Mucosa of gallbladder (tissue), 1 donor: ENCODE data around the gene OSBP2. TPM values are rescaled to one million over a fixed set of nuclear protein-coding genes. Genes with fewer than 3 reads are reported as not detected.
"Not testable (repeated sequence)": the region's sequence is repeated elsewhere in the genome, so short reads cannot be mapped to it uniquely, and the experiment has no call there.

Source experiments
- DNase-seq: peaks from one replicate; pipeline ENCODE4 v3.0.0-alpha.2; 2020; ENCODE audit warnings: low spot score
- total RNA-seq: library from RNA; stranded (reverse); gene quantifications from one replicate; pipeline ENCODE4 v1.2.1, GENCODE V29; 2021
- donor health status: DM: no; HTN: no; CAD: no.

Gene OSBP2
- total RNA-seq, 1 donor from 2014 or later, result 10.4 TPM

GRCh38 chr22:30754971-30755758 lies 60.5 kb downstream of the OSBP2 start:
- peak; percentile 56 for DNase-seq

GRCh38 chr22:30755759-30756124 lies 61.1 kb downstream of the OSBP2 start:
- DNase-seq, result no peak

GRCh38 chr22:30763815-30764673 lies 69.4 kb downstream of the OSBP2 start:
- peak; percentile 49 for DNase-seq

- DNase-seq, result no peak
These were observed 73.0 kb downstream of the OSBP2 start for GRCh38 chr22:30767661-30768060.

GRCh38 chr22:30770716-30771115 lies 76.0 kb downstream of the OSBP2 start:
- no peak for DNase-seq

GRCh38 chr22:30773919-30774318 lies 79.2 kb downstream of the OSBP2 start:
- DNase-seq, result no peak

- DNase-seq, result no peak
These were observed 79.9 kb downstream of the OSBP2 start for GRCh38 chr22:30774566-30774965.

GRCh38 chr22:30776476-30776875 lies 81.8 kb downstream of the OSBP2 start:
- DNase-seq, result no peak

GRCh38 chr22:30777146-30777545 lies 82.5 kb downstream of the OSBP2 start:
- not testable (repeated sequence) for DNase-seq

GRCh38 chr22:30777587-30777986 lies 82.9 kb downstream of the OSBP2 start:
- DNase-seq, result no peak

GRCh38 chr22:30778261-30778660 lies 83.6 kb downstream of the OSBP2 start:
- DNase-seq, result no peak

- no peak for DNase-seq
These were observed 85.4 kb downstream of the OSBP2 start for GRCh38 chr22:30780026-30780425.

GRCh38 chr22:30781271-30781875 lies 86.7 kb downstream of the OSBP2 start:
- DNase-seq, result no peak

GRCh38 chr22:30782613-30783012 lies 87.9 kb downstream of the OSBP2 start:
- DNase-seq, result no peak

GRCh38 chr22:30783021-30783420 lies 88.3 kb downstream of the OSBP2 start:
- DNase-seq, result no peak

- no peak for DNase-seq
These were observed 90.9 kb downstream of the OSBP2 start for GRCh38 chr22:30785527-30785926.

- no peak for DNase-seq
These were observed 95.7 kb downstream of the OSBP2 start for GRCh38 chr22:30790366-30790765.

GRCh38 chr22:30792456-30792855 lies 97.8 kb downstream of the OSBP2 start:
- DNase-seq, result no peak

GRCh38 chr22:30795118-30795517 lies 100.4 kb downstream of the OSBP2 start:
- no peak for DNase-seq

GRCh38 chr22:30801695-30802094 lies 107.0 kb downstream of the OSBP2 start:
- no peak for DNase-seq

GRCh38 chr22:30802202-30803166 lies 107.8 kb downstream of the OSBP2 start:
- peak; percentile 89 for DNase-seq
